ENCODE results near the gene CLDN22.

The CLDN22 gene

GRCh38 chr4:183314806-183315205 lies 5.3 kb downstream of the CLDN22 start:
- no peak for ATAC-seq
- no peak for TF ChIP-seq TCF4 (CRISPR knock-in tag; IDR thresholded peaks at IDR 0.05; ENCODE audit: borderline replicate concordance)
- no peak for TF ChIP-seq POU6F1 (CRISPR knock-in tag; IDR thresholded peaks at IDR 0.05; ENCODE audit: borderline replicate concordance, low read depth)
- no peak for TF ChIP-seq ZNF565 (CRISPR knock-in tag; conservative IDR thresholded peaks at IDR 0.05; ENCODE audit: low read depth)
- TF ChIP-seq CREB5 (CRISPR knock-in tag; IDR thresholded peaks at IDR 0.05; ENCODE audit: low read depth): no peak

GRCh38 chr4:183314336-183314735 lies 5.7 kb downstream of the CLDN22 start:
- no peak for ATAC-seq
- no peak for TF ChIP-seq RARB (CRISPR knock-in tag; IDR thresholded peaks at IDR 0.05)
- TF ChIP-seq SNAI2 (CRISPR knock-in tag; IDR thresholded peaks at IDR 0.05): no peak
- no peak for TF ChIP-seq TCF4 (CRISPR knock-in tag; IDR thresholded peaks at IDR 0.05; ENCODE audit: borderline replicate concordance)
- no peak for TF ChIP-seq CREB5 (CRISPR knock-in tag; IDR thresholded peaks at IDR 0.05; ENCODE audit: low read depth)
- TF ChIP-seq CSRNP3 (CRISPR knock-in tag; IDR thresholded peaks at IDR 0.05): no peak
- TF ChIP-seq ZNF70 (CRISPR knock-in tag; IDR thresholded peaks at IDR 0.05): no peak
- TF ChIP-seq TOX (CRISPR knock-in tag; IDR thresholded peaks at IDR 0.05; ENCODE audit: borderline replicate concordance): no peak
- TF ChIP-seq BACH2 (CRISPR knock-in tag; IDR thresholded peaks at IDR 0.05; ENCODE audit: borderline replicate concordance): no peak
- no peak for TF ChIP-seq ISL1 (CRISPR knock-in tag; IDR thresholded peaks at IDR 0.05)
- no peak for TF ChIP-seq ZFP30 (CRISPR knock-in tag; IDR thresholded peaks at IDR 0.05)

GRCh38 chr4:183312841-183313240 lies 7.2 kb downstream of the CLDN22 start:
- no peak for ATAC-seq
- TF ChIP-seq ZNF8 (CRISPR knock-in tag; IDR thresholded peaks at IDR 0.05): no peak
- no peak for TF ChIP-seq ZFP3 (CRISPR knock-in tag; IDR thresholded peaks at IDR 0.05)
- TF ChIP-seq CSRNP3 (CRISPR knock-in tag; IDR thresholded peaks at IDR 0.05): no peak
- TF ChIP-seq POU6F1 (CRISPR knock-in tag; IDR thresholded peaks at IDR 0.05; ENCODE audit: borderline replicate concordance, low read depth): no peak

- no peak for TF ChIP-seq SNAI2 (CRISPR knock-in tag; IDR thresholded peaks at IDR 0.05)
- ATAC-seq: no peak
Observed at GRCh38 chr4:183306811-183307210, 13.3 kb downstream of the CLDN22 start.

GRCh38 chr4:183304538-183304937 lies 15.5 kb downstream of the CLDN22 start:
- TF ChIP-seq ZC3H10 (CRISPR knock-in tag; IDR thresholded peaks at IDR 0.05): no peak
- no peak for ATAC-seq

GRCh38 chr4:183304067-183304466 lies 16.0 kb downstream of the CLDN22 start:
- ATAC-seq: no peak
- TF ChIP-seq CSRNP3 (CRISPR knock-in tag; IDR thresholded peaks at IDR 0.05): no peak
- no peak for TF ChIP-seq TOX (CRISPR knock-in tag; IDR thresholded peaks at IDR 0.05; ENCODE audit: borderline replicate concordance)
- no peak for TF ChIP-seq PATZ1 (CRISPR knock-in tag; IDR thresholded peaks at IDR 0.05; ENCODE audit: borderline replicate concordance)
- no peak for TF ChIP-seq PPARA (CRISPR knock-in tag; IDR thresholded peaks at IDR 0.05; ENCODE audit: borderline replicate concordance)
- no peak for TF ChIP-seq ZNF565 (CRISPR knock-in tag; conservative IDR thresholded peaks at IDR 0.05; ENCODE audit: low read depth)
- no peak for TF ChIP-seq OSR1 (CRISPR knock-in tag; IDR thresholded peaks at IDR 0.05)
- no peak for TF ChIP-seq ARNTL (CRISPR knock-in tag; IDR thresholded peaks at IDR 0.05; ENCODE audit: borderline replicate concordance, low read depth)
- TF ChIP-seq ZFP3 (CRISPR knock-in tag; IDR thresholded peaks at IDR 0.05): no peak
